ENCODE data around the gene ATCAY.
"Not testable (repeated sequence)": the region's sequence is repeated elsewhere in the genome, so short reads cannot be mapped to it uniquely, and the experiment has no call there.

Gene ATCAY

GRCh38 chr19:3931041-3931440 is 50.6 kb downstream of the ATCAY start:
- DNase-seq (ENCODE audit: low spot score): no peak
- in situ Hi-C loops (cut with MboI; ENCODE audit: low sequenced_read_pairs, unreplicated experiment): no loop called here
- no peak for TF ChIP-seq CTCF (IDR thresholded peaks at IDR 0.05; ENCODE audit: borderline replicate concordance, control extremely low read depth, extremely low read depth, insufficient read depth, missing control alignments)

GRCh38 chr19:3932931-3933810 is 52.7 kb downstream of the ATCAY start, which contains the start of gene NMRK2:
TSS of gene NMRK2 (plus strand) at chr19:3933069. CDS start at chr19:3933672, 603 bp downstream.
- DNase-seq (ENCODE audit: low spot score): no peak
- in situ Hi-C loops (cut with MboI; ENCODE audit: low sequenced_read_pairs, unreplicated experiment): no loop called here
- no peak for TF ChIP-seq CTCF (IDR thresholded peaks at IDR 0.05; ENCODE audit: borderline replicate concordance, control extremely low read depth, extremely low read depth, insufficient read depth, missing control alignments)

- in situ Hi-C loops (cut with MboI; ENCODE audit: low sequenced_read_pairs, unreplicated experiment): no loop called here
- no peak for TF ChIP-seq CTCF (IDR thresholded peaks at IDR 0.05; ENCODE audit: borderline replicate concordance, control extremely low read depth, extremely low read depth, insufficient read depth, missing control alignments)
- no peak for DNase-seq (ENCODE audit: low spot score)
Measured at GRCh38 chr19:3936506-3937442, 56.3 kb downstream of the ATCAY start.

GRCh38 chr19:3938300-3938950 is 57.9 kb downstream of the ATCAY start:
- in situ Hi-C loops (cut with MboI; ENCODE audit: low sequenced_read_pairs, unreplicated experiment); DNase-seq (ENCODE audit: low spot score): not testable (repeated sequence)

GRCh38 chr19:3942790-3943409 is 62.4 kb downstream of the ATCAY start:
- DNase-seq (ENCODE audit: low spot score): no peak
- in situ Hi-C loops (cut with MboI; ENCODE audit: low sequenced_read_pairs, unreplicated experiment): no loop called here
- no peak for TF ChIP-seq CTCF (IDR thresholded peaks at IDR 0.05; ENCODE audit: borderline replicate concordance, control extremely low read depth, extremely low read depth, insufficient read depth, missing control alignments)

- in situ Hi-C loops (cut with MboI; ENCODE audit: low sequenced_read_pairs, unreplicated experiment): no loop called here
- no peak for TF ChIP-seq CTCF (IDR thresholded peaks at IDR 0.05; ENCODE audit: borderline replicate concordance, control extremely low read depth, extremely low read depth, insufficient read depth, missing control alignments)
- no peak for DNase-seq (ENCODE audit: low spot score)
Measured at GRCh38 chr19:3944018-3944721, 63.7 kb downstream of the ATCAY start.

Measured in GM13976 (cell line).